Activated naive CD8-positive, alpha-beta T cell (primary cell): Measurements from ENCODE around the gene RNF150.

Experiments used
- H3K27ac Mint-ChIP-seq: one replicate; pipeline ENCODE4 v1.8.0; 2021; ENCODE audit warnings: mixed read lengths
- H3K27me3 Mint-ChIP-seq: one replicate; pipeline ENCODE4 v1.8.0; 2021; ENCODE audit warnings: mixed read lengths
- H3K36me3 Mint-ChIP-seq: one replicate; pipeline ENCODE4 v1.8.0; 2021; ENCODE audit warnings: mixed read lengths
- H3K4me1 Mint-ChIP-seq: one replicate; pipeline ENCODE4 v1.8.0; 2021; ENCODE audit warnings: low read depth, mixed read lengths
- H3K4me3 Mint-ChIP-seq: one replicate; pipeline ENCODE4 v1.8.0; 2021; ENCODE audit warnings: mild to moderate bottlenecking, mixed read lengths
- H3K9me3 Mint-ChIP-seq: one replicate; pipeline ENCODE4 v1.8.0; 2021; ENCODE audit warnings: low read depth, mixed read lengths

RNF150 gene

GRCh38 chr4:141118381-141118780, 14.9 kb downstream of the RNF150 start:
- no peaks in the 10 kb centered on the region for H3K36me3 Mint-ChIP-seq
- no peak overlapping the region for H3K4me3 Mint-ChIP-seq
- peaks cover 8% of the 10 kb centered on the region for H3K9me3 Mint-ChIP-seq
- H3K27me3 Mint-ChIP-seq = no peaks in the 10 kb centered on the region
- H3K27ac Mint-ChIP-seq = no peak overlapping the region
- no peaks in the 10 kb centered on the region for H3K4me1 Mint-ChIP-seq

- H3K36me3 Mint-ChIP-seq = no peaks in the 10 kb centered on the region
- H3K4me1 Mint-ChIP-seq = no peaks in the 10 kb centered on the region
- no peak overlapping the region for H3K27ac Mint-ChIP-seq
- peaks cover 8% of the 10 kb centered on the region for H3K9me3 Mint-ChIP-seq
- H3K27me3 Mint-ChIP-seq = no peaks in the 10 kb centered on the region
- H3K4me3 Mint-ChIP-seq = no peak overlapping the region
Measured at GRCh38 chr4:141117935-141118334, 15.3 kb downstream of the RNF150 start.

- Mint-ChIP-seq H3K36me3 (no peaks in the 10 kb centered on the region), H3K27me3 (peaks cover 2% of the 10 kb centered on the region), H3K4me3 (no peak overlapping the region), H3K27ac (no peak overlapping the region), H3K9me3 (peaks cover 4% of the 10 kb centered on the region), H3K4me1 (no peaks in the 10 kb centered on the region)
Measured at GRCh38 chr4:141109983-141110382, 23.3 kb downstream of the RNF150 start.

GRCh38 chr4:141107927-141108326, 25.3 kb downstream of the RNF150 start:
- Mint-ChIP-seq H3K4me1 (no peaks in the 10 kb centered on the region), H3K27me3 (peaks cover 2% of the 10 kb centered on the region), H3K4me3 (no peak overlapping the region), H3K36me3 (no peaks in the 10 kb centered on the region), H3K27ac (no peak overlapping the region), H3K9me3 (no peaks in the 10 kb centered on the region)

- H3K27me3 Mint-ChIP-seq = no peaks in the 10 kb centered on the region
- no peak overlapping the region for H3K27ac Mint-ChIP-seq
- no peaks in the 10 kb centered on the region for H3K4me1 Mint-ChIP-seq
- no peaks in the 10 kb centered on the region for H3K9me3 Mint-ChIP-seq
- H3K36me3 Mint-ChIP-seq = no peaks in the 10 kb centered on the region
- H3K4me3 Mint-ChIP-seq = no peak overlapping the region
Measured at GRCh38 chr4:141102367-141102766, 30.9 kb downstream of the RNF150 start.

- Mint-ChIP-seq H3K27ac (no peak overlapping the region), H3K4me1 (no peaks in the 10 kb centered on the region), H3K36me3 (no peaks in the 10 kb centered on the region), H3K4me3 (no peak overlapping the region), H3K9me3 (no peaks in the 10 kb centered on the region), H3K27me3 (no peaks in the 10 kb centered on the region)
Measured at GRCh38 chr4:141101511-141101910, 31.8 kb downstream of the RNF150 start.

- Mint-ChIP-seq H3K4me3 (no peak overlapping the region), H3K27ac (no peak overlapping the region), H3K4me1 (no peaks in the 10 kb centered on the region)
Measured at GRCh38 chr4:141099326-141099725, 33.9 kb downstream of the RNF150 start.

GRCh38 chr4:141098163-141098562, 35.1 kb downstream of the RNF150 start:
- Mint-ChIP-seq H3K4me1 (no peaks in the 10 kb centered on the region), H3K36me3 (no peaks in the 10 kb centered on the region), H3K27ac (no peak overlapping the region), H3K9me3 (peaks cover 8% of the 10 kb centered on the region), H3K27me3 (no peaks in the 10 kb centered on the region), H3K4me3 (no peak overlapping the region)

More at GRCh38 chr4:141099326-141099725, 33.9 kb downstream of the RNF150 start:
- Mint-ChIP-seq H3K36me3 (no peaks in the 10 kb centered on the region), H3K27me3 (no peaks in the 10 kb centered on the region), H3K9me3 (no peaks in the 10 kb centered on the region)

GRCh38 chr4:141090473-141090872, 42.8 kb downstream of the RNF150 start:
- H3K27ac Mint-ChIP-seq = no peak overlapping the region

GRCh38 chr4:141081921-141082395, 51.3 kb downstream of the RNF150 start:
- Mint-ChIP-seq H3K9me3 (no peaks in the 10 kb centered on the region), H3K4me1 (no peaks in the 10 kb centered on the region), H3K27ac (no peak overlapping the region), H3K36me3 (no peaks in the 10 kb centered on the region), H3K4me3 (no peak overlapping the region), H3K27me3 (no peaks in the 10 kb centered on the region)

More at GRCh38 chr4:141090473-141090872, 42.8 kb downstream of the RNF150 start:
- peaks cover 8% of the 10 kb centered on the region for H3K9me3 Mint-ChIP-seq
- no peaks in the 10 kb centered on the region for H3K36me3 Mint-ChIP-seq
- H3K4me1 Mint-ChIP-seq = no peaks in the 10 kb centered on the region
- H3K4me3 Mint-ChIP-seq = no peak overlapping the region
- H3K27me3 Mint-ChIP-seq = peaks cover 2% of the 10 kb centered on the region

- Mint-ChIP-seq H3K4me1 (no peaks in the 10 kb centered on the region), H3K4me3 (no peak overlapping the region), H3K27ac (no peak overlapping the region), H3K27me3 (no peaks in the 10 kb centered on the region), H3K9me3 (no peaks in the 10 kb centered on the region), H3K36me3 (no peaks in the 10 kb centered on the region)
Measured at GRCh38 chr4:141080668-141081067, 52.6 kb downstream of the RNF150 start.

- H3K4me3 Mint-ChIP-seq = no peak overlapping the region
- H3K4me1 Mint-ChIP-seq = no peaks in the 10 kb centered on the region
- H3K27me3 Mint-ChIP-seq = no peaks in the 10 kb centered on the region
- H3K9me3 Mint-ChIP-seq = no peaks in the 10 kb centered on the region
- H3K36me3 Mint-ChIP-seq = no peaks in the 10 kb centered on the region
- H3K27ac Mint-ChIP-seq = no peak overlapping the region
Measured at GRCh38 chr4:141079393-141079930, 53.8 kb downstream of the RNF150 start.

- no peaks in the 10 kb centered on the region for H3K36me3 Mint-ChIP-seq
- H3K4me3 Mint-ChIP-seq = no peak overlapping the region
- H3K27me3 Mint-ChIP-seq = no peaks in the 10 kb centered on the region
- H3K27ac Mint-ChIP-seq = no peak overlapping the region
- no peaks in the 10 kb centered on the region for H3K4me1 Mint-ChIP-seq
- no peaks in the 10 kb centered on the region for H3K9me3 Mint-ChIP-seq
Measured at GRCh38 chr4:141078871-141079270, 54.4 kb downstream of the RNF150 start.

GRCh38 chr4:141077611-141078225, 55.6 kb downstream of the RNF150 start:
- H3K27me3 Mint-ChIP-seq = no peaks in the 10 kb centered on the region
- no peak overlapping the region for H3K27ac Mint-ChIP-seq
- H3K36me3 Mint-ChIP-seq = no peaks in the 10 kb centered on the region
- H3K9me3 Mint-ChIP-seq = no peaks in the 10 kb centered on the region
- H3K4me3 Mint-ChIP-seq = no peak overlapping the region
- H3K4me1 Mint-ChIP-seq = no peaks in the 10 kb centered on the region

GRCh38 chr4:141075553-141075952, 57.7 kb downstream of the RNF150 start:
- no peak overlapping the region for H3K27ac Mint-ChIP-seq
- H3K9me3 Mint-ChIP-seq = no peaks in the 10 kb centered on the region
- no peaks in the 10 kb centered on the region for H3K4me1 Mint-ChIP-seq
- H3K27me3 Mint-ChIP-seq = no peaks in the 10 kb centered on the region
- no peak overlapping the region for H3K4me3 Mint-ChIP-seq
- H3K36me3 Mint-ChIP-seq = no peaks in the 10 kb centered on the region
